GM10248 (cell line): ENCODE results near the gene ABCC2.

Experiments used
- CTCF ChIA-PET: fragments of 300-600 bp; sonication (Branson Sonifier 250); formaldehyde crosslinking; extraction: SDS; loops from one replicate; lab custom pipeline; 2021; ENCODE audit warnings: antibody characterized with exemption; lab: Yijun Ruan, JAX
- POLR2A ChIA-PET: fragments of 350-650 bp; sonication (Branson Sonifier 250); formaldehyde crosslinking; extraction: SDS; loops from one replicate; lab custom pipeline; 2020; ENCODE audit warnings: antibody characterized with exemption; lab: Yijun Ruan, JAX
- DNase-seq: peaks from one replicate; pipeline ENCODE4 v3.0.0; 2012; ENCODE audit errors: extremely low spot score
- CTCF ChIP-seq: IDR thresholded peaks from 2 replicates; pipeline ENCODE4 v1.5.1; 2012; ENCODE audit warnings: mild to moderate bottlenecking, low read depth; ENCODE audit errors: extremely low read depth, missing control alignments, control extremely low read depth

The ABCC2 gene

GRCh38 chr10:99768556-99768955, 13.9 kb upstream of the ABCC2 start:
- no peak for DNase-seq
- POLR2A ChIA-PET, result no interaction called here
- CTCF ChIA-PET, result interaction anchor here (0.6 to 1.2 kb wide), 3 partner anchors 13 to 278 kb away, joined by 3 to 4 read pairs (median 3); no protein-coding TSS in a partner anchor
- TF ChIP-seq CTCF, result no peak

DNA sequence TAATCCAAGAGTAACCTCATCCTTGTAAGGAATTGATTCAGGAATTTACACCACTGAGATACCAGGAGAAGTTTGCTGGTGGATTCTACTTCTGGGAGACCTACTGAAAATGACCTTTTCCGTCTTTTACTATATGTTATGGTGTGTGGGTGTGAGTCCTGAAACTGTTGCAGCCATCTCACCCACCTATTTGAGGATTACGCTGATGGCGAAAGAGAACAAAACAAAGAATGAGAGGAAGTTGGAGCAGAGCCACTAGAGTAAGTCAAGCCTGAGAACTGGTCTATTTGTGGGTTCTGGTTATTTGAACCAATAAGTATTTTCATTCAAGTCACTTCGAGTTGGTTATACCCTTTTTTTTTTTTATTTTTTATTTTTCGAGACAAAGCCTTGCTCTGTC, 12.7 kb upstream of the ABCC2 start:
- TF ChIP-seq CTCF, result no peak
- no peak for DNase-seq
- ChIA-PET CTCF (interaction anchor here (1.1 to 1.5 kb wide), 2 partner anchors 12 to 18 kb away, joined by 3 read pairs; no protein-coding TSS in a partner anchor), POLR2A (no interaction called here)

- TF ChIP-seq CTCF, result no peak
- ChIA-PET CTCF (interaction anchor here (1.1 to 1.5 kb wide), 2 partner anchors 12 to 17 kb away, joined by 3 read pairs; no protein-coding TSS in a partner anchor), POLR2A (no interaction called here)
- no peak for DNase-seq
Observed at GRCh38 chr10:99770408-99771045, 11.9 kb upstream of the ABCC2 start.

DNA sequence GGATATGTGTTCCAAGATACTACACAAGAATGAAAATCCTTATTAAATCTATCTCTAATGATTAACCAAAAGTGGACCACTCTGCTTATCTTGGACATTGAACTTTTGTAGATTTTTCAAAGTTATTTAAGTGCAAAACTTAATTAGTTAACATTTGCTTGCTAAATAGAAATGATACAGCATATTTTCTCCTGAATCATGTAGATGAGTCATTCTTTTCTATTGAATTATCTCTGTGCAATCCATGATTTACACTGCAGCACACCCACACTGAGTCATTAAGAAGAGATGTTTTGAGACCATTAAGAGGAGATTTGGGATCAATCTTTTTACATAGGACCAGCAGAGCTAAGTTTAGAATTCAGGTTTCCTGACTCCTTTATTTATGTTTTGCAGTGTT, 6.6 kb upstream of the ABCC2 start:
- CTCF ChIA-PET, result no interaction called here
- no peak for DNase-seq
- POLR2A ChIA-PET, result no interaction called here
- TF ChIP-seq CTCF, result no peak

GRCh38 chr10:99777918-99778714, 4.3 kb upstream of the ABCC2 start:
- no peak for DNase-seq
- ChIA-PET POLR2A (no interaction called here), CTCF (no interaction called here)
- no peak for TF ChIP-seq CTCF

GRCh38 chr10:99779335-99779734, 3.1 kb upstream of the ABCC2 start:
- no peak for TF ChIP-seq CTCF
- ChIA-PET CTCF (no interaction called here), POLR2A (no interaction called here)
- DNase-seq, result no peak
